RCC 7860 (cell line): ENCODE measurements around the gene WNK2.

Source experiments
- DNase-seq: peaks from one replicate; pipeline ENCODE4 v3.0.0-alpha.2; 2015; ENCODE audit warnings: low spot score
- FAIRE-seq: peaks from 2 replicates; lab custom pipeline; 2012; peaks lifted over from hg19 to GRCh38; lab: Jason Lieb, UNC

The WNK2 gene

DNA sequence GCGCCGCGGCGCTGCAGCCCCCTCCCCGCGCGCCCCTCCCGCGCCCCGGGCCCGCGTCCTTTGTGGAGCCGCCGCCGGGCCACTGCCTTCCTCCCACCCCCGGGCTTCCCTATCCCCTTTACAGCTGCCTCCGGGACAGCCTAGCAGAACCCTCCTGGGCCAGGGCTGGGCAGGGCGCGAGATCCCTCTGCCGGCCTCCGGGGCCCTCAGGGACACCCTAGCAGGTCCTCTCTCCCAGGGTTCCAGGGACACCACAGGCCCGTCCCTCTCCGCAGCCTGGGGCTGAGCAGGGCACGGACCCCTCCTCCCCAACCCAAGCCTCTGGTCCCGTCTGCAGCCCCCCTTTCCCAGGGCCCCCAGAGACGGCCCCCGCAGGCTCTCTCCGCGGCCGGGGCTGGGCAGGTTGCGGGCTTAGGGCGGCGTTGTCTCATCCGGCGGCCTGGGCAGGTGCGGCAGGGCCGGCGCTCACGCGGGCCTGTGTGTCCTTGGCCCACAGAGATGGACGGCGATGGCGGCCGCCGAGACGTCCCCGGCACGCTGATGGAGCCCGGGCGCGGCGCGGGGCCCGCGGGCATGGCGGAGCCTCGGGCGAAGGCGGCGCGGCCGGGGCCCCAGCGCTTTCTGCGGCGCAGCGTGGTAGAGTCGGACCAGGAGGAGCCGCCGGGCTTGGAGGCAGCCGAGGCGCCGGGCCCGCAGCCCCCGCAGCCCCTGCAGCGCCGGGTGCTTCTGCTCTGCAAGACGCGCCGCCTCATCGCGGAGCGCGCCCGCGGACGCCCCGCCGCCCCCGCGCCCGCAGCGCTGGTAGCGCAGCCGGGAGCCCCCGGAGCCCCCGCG lies 710 bp downstream of the WNK2 start:
- DNase-seq, result no peak
- no peak for FAIRE-seq

DNA sequence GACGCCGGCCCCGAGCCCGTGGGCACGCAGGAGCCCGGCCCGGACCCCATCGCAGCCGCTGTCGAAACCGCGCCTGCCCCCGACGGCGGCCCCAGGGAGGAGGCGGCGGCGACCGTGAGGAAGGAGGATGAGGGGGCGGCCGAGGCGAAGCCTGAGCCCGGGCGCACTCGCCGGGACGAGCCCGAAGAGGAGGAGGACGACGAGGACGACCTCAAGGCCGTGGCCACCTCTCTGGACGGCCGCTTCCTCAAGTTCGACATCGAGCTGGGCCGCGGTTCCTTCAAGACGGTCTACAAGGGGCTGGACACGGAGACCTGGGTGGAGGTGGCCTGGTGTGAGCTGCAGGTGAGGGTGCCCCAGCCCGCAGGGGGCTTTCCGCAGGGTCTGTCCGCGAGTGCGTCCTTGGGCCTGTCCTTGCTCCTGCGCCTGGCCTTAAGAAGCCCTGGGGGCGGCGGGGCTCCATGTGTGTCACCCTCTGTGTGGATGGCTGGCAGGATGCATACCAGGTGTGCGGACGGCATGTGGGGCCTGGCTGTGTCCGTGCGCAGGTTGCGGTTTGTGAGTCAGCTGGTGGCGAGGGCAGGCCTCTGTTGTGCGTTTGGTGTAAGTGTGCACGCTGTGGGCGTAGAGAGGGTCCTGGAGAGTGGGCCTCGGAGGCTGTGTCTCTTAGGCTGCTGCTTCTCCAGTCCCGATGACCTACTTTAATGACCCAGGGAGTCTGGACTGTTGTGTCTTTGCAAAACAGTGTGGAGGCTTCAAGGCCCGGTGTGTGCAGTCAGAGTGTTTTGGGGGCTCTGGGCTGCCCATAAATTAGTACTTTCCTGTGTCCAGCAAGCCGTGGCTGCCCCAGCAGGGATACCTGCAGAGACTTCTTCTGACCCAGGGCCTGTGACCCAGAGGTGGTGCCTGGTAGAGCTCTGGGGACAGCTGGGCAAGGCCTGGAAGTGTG lies 1.6 kb downstream of the WNK2 start:
- no peak for FAIRE-seq
- DNase-seq, result no peak

DNA sequence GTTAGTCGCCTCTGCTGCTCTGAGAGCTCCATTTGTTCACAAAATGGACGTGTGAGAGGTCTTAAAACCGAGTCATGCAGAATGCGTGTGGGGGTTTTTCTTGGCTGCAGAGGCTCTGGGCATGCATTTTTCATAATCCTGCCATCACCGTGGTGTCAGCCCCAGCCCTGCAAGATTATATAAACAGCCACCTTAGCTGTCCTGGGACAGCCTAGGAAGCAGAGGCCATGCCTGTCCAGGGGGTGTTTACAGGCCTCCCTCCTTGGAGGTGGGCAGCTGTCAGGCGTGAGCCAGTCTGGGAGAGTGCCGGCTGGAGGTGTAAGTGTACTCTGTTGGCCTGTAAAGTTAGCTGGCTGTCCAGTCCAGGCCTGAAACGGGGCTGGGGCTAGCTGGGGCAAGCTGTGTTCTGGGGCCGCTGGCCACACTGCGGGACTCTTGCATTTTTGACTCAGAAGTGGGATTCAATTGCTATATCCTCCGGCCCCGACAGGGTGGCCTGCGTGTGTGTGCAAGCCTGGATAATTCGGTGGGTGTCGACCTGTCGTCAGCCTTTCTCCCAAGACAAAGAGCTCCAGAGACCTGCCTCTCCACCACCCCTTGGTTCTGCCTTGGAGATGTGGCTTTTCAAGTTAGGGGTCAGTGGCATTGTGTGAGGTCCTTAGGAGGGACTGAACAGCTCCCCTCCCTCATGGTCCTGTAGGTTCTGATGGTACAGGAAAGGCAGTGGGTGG lies 2.4 kb downstream of the WNK2 start:
- FAIRE-seq (no peak), DNase-seq (no peak)

DNA sequence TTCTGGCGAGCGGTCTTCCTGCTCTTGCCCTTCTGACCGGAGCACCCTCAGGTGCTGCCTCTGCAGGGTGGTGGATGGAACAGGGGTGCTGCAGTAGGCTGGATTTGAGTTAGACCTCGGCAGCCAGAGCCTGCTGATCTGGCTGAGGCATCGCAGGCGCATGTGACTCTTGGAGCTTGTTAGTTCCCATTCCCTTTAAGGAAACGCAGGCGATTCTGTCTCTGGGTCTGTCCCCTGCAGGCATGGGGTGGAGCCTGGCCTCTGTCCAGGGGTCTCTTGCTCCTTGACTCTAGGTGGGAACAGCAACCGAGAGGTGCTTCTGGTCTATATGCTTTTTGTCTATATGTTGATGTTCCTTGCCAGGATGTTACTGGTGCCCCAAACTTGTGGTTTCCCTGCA lies 3.1 kb downstream of the WNK2 start:
- FAIRE-seq, result no peak

DNA sequence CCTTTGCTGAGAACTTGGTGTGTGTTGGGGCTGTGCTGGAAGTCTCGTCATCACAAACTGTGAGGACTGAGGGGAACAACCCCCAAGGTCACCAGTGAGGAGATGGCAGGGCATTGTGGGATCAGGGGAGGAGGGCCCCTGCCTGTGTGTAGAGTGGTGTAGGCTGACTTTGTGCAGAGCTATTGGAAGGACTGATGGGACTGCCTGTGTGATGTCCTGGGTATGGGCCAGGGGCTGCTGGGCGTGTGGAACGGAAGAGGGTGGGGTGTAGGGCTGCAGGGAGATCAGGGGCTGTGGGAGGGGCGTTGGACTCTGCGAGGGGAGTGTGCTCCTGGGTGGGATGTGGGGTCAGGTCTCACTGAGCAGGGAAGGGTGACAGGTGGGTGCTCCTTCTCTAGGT lies 3.6 kb downstream of the WNK2 start:
- no peak for DNase-seq

More for the DNA sequence above, 3.1 kb downstream of the WNK2 start:
- no peak for DNase-seq

DNA sequence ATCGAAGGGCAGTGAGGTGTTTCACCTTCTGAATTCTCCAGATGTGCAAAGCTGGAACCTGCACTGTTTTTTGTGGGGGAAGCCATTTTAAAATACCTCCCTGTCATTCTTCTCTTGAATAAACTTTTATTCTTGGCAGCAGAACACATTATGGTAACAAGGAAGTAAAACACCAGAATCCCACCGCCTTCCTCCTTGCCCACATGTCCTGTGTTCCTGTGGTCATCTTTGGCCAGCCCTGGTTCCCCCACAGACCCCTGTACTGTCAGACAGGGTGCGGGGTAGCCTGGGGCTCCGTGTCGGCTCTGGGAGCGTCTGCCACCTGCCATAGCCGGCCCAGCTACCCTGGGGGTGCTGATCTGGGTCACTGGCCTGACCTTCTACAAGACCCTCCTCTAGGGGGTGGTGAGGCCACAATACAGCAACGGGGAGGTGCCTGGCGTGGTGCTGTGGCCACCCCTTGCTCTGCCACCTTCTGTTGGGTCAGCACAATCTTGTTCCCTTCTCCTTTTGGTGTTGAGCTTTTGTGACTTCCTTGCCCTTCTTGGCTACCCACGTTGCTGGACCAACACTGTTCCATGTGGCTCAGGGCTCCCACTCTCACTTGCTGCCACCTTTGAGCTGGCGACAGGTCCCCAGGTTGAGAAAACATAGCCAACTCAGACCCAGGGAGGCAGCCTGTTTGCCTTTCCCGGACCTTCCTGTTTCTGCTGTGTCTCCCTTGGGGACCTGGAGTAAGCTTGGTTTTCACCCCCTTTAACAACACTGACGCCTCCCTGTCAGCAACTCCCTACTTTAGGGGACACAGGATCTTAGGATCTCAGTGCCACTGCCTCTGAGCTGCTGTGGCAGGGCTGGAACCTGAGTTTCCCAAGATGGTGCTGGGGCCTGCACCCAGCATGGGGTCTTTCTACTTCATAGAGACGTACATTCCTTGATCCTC lies 4.8 kb downstream of the WNK2 start:
- no peak for FAIRE-seq
- DNase-seq, result no peak

More for the DNA sequence above, 3.6 kb downstream of the WNK2 start:
- no peak for FAIRE-seq

DNA sequence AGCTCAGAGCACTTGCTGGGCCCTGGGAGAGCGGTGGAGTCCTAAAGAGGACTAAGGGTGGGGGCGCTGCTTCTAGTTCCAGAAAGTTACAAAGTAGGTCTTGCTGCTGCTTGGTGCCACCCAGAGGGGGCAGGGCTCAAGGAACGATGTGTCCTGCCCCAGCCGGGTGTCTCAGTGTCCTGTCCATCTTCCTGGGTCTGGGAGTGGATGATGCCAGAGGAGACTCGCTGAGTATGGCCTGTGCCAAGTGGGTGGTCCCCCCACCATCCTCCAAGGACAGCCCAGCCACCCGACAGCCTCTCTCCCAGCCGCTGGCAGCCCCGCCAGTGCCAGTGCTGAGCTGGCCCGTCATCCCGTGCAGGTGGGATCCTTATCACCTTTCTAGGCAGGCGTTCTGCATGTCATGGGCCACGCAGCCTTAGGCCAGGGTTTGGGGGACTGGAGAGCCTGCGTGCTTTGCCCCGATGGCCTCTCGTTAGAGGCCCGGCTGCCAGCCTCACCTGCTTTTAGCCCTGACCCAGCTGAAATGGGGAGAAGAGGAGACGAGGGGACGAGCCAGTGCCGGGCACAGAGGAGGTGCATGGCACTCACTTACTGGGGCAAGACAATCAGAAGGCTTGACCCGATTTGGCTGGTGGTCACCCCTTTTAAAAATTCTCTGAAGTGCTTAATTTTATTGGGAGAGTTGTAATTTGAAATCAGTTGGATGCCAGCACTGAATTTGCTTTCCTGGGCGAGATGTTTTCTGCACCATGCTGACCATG lies 5.6 kb downstream of the WNK2 start:
- no peak for FAIRE-seq
- DNase-seq, result no peak

DNA sequence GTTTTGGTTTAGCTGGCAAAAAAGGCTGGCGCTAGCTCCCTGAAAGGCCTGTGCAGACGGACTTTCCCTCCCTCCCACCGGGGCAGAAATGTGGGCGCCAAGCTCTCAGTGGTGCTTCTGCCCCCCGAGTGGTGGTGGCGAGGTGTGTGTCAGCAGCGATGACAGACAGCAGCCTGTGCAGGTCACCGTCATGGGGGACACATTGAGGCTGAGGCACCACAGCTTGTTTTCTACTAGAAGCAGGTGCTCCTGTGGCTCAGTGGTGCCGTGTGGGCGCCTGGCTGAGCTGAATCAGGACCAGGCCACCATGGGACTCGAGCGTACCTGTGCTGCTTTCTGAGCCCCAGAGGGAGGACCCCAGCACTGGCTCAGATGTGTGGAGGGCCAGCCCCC lies 6.2 kb downstream of the WNK2 start:
- DNase-seq (no peak), FAIRE-seq (no peak)

DNA sequence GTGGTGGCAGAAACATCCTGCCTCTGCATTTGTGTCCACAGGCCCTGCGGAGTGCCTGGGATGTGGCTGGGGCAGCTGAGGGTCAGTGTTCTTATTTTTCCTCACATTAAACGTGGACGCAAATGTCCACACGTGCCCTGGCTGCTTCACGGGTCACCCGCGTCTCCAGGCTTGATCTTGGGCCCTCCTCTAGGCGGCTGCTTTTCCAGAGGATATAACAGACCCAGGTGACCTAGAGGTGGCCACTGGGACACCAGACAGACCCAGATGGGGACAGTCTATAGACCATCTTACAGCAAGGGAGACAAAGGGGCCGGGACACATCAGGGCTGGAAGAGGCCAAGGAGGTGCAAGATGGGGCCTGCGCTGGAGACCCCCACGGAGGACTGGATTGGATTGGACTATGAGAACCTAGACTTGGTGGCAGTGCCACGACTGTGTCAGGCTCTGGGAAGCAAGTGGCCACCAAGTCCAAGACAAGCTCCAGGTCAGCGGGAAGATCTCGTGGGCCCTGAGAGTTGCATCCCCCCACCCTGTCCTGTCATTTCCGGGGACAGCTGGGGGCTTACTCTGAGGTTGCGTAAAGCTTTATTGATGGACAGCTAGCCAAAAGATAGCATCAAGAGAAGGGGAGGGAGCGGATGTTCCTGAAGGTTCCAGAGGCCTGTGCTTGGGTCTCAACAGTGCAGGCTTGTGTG lies 6.9 kb downstream of the WNK2 start:
- FAIRE-seq, result no peak
- DNase-seq, result no peak

DNA sequence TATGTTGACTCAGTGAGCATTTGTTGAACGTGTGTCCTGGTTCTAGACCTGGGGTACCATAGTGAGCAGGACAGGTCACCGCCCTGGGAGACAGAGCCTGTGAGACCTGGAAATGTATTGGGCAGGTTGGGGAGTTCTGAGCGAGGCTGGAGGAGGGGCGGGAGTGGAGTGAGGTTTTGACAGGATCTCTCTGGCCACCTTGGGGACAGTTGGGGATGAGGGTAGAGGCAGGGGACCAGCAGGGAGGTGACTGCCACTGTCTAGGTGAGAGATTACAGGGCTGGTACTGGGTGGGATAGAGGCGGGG lies 7.4 kb downstream of the WNK2 start:
- DNase-seq (no peak), FAIRE-seq (no peak)

DNA sequence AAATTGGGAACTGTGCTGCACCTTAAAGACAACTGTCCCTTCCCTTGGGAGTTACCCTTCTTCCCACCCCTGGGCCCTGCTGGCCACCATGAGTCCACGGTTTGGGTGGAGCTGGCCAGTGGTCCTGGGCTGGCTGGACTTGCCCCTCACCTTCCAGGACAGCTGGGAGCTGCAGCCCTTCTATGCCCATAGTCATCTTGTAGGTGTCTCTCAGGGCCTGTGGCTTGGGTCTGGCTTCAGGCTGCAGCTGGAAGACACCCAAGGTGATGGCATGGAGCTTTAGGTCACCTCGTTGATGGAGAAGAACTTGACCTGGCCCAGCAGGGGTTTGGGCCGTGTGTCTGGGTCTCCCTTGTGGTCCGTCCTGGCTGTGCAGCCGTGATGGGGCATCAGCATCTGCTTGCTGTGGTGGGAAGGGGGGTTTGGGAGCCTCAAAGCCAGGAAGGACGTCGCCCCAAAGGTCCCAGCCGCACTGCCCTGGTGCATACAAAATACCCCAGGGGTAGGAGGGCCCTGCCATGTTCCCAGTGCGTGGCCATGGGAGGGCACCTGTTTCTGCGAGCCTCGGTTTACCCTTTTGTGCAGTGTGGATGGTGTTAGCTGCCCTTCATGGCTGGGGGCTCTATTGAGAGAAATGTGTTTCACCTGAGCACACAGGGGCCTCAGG lies 8.9 kb downstream of the WNK2 start:
- no peak for FAIRE-seq

DNA sequence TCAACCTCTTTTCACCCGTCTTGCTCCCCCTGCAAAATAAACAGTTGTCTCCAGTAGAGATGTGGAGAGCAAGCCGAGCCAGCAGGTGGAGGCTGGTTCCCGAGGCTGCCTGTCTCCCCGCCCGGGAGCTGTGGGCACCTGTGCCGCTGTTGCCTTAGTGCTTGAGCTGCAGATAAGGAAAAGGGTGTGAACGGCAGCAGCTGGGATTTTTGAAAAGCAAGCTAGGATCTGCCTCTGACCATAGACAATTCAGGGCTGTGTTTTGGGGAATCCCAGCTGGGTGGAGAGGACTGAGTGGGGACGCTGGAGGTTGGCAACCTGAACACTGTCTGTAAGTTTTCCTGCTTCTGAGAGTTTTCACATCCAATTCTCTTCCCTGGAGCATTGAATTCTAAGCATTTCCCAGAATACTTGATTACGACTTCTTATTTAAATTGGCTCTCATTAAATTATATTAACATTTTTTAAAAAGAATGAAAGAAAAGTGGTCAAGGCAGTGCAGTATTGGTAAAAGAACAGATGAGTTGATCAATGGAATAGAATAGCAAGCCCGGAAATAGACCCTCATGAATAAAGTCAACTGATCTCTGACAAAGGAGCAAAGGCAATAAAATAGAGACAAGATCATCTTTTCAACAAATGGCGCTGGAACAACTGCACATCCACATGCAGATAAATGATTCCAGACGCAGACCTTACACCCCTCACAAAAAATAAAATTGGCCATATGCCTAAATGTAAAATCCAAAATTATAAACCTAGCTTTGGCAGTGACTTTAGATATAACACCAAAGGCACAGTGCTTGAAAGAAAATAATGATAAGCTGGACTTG lies 9.7 kb downstream of the WNK2 start:
- DNase-seq, result no peak
- FAIRE-seq, result no peak

More for the DNA sequence above, 8.9 kb downstream of the WNK2 start:
- DNase-seq, result no peak

DNA sequence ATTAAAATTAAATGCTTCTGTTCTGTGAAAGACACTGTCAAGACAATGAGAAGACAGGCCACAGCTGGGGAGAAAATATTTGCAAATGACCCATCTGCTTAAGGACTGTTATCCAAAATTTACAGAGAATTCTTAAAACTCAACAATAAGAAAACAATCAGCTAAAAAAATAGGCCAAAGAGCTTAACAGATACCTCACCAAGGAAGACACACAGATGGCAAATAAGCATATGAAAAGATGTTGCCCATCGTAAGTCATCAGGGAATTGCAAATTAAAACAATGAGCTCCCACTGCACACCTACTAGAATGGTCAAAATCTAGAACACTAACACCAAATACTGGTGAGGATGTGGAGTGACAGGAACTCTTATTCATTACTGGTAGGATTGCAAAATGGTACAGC lies 10.3 kb downstream of the WNK2 start:
- DNase-seq (no peak), FAIRE-seq (no peak)

DNA sequence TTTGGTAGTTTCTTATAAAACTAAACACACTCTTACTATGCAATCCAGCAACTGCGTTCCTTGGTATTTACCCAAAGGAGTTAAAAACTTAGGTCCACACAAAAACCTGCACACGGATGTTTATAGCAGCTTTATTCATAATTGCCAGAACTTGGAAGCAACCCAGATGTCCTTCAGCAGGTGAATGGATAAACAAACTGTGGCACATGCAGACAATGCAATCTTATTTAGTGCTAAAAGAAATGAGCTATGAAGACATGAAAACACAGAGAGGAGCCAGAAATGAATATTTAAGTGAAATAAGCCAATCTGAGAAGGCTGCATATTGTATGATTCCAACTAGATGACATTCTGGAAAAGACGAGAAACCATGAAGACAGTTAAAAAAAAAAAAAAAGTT lies 10.7 kb downstream of the WNK2 start:
- FAIRE-seq (no peak), DNase-seq (no peak)

DNA sequence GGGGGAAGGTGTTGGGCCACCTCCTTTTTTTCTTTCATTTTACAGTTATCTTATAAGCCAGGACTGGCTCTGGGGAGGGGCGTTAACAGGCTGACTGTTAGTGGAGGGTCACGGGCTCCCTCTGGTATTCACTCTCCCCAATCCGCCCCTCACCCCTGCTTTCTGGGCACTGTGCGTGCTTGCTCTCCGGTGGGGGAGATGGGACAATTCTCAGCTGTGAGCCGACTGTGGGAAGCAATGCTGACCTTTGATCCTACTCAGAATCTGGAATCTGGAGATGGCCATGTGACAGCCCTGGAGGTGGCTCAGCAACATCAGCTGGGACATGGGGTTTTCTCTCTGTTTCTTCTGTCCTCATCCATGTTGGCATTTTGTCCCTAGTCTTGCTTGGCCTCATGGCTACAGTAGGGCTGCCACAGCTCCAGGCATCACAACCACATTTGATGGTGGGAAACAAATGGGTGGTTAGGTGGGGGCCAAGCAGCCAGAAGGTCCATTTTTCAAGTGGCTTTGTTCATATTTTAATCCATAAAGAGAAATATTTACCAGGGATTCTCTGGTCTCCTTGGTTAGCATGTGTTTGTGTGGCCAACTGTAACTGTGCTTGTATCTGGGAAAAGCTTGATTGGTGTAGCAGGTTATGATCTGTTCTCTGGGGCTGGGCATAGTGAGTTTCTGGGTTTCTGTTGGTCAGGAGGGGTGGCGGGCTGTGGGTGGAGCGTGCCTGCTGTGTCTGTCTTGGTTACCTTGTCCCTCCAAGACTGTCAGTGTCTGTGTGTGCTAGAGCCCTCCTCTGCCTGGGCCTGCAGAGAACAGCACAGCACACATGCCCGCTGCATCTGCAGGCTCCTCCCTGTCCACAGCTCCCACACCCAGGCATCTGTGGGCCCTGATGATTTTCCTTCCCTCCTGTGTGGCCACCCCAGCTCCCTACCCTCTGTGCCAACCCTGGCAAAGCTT lies 12.4 kb downstream of the WNK2 start:
- FAIRE-seq (no peak), DNase-seq (no peak)

DNA sequence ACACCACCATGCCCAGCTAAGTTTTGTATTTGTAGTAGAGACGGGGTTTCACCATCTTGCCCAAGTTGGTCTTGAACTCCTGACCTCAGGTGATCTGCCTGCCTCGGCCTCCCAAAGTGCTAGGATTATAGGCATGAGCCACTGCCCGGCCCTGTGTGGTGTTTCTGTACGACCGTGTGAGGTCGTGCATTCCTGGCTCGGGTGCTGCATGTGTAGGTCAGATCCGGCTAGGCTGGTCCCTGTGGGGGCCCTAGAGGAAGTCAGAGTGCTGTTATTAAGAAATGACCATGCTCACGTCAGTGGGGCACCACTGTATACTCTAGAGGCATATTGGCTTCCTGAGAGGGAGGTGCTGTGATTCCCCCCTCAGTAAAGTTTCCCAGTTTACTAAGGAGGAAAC lies 13.7 kb downstream of the WNK2 start:
- FAIRE-seq (no peak), DNase-seq (no peak)
